ENCODE data around the gene WFDC1. TPM values are rescaled to one million over a fixed set of nuclear protein-coding genes. Genes with fewer than 3 reads are reported as not detected.
"Not testable (repeated sequence)": the region's sequence is repeated elsewhere in the genome, so short reads cannot be mapped to it uniquely, and the experiment has no call there.

The WFDC1 gene
- total RNA-seq, 1 donor from 2014 or later, result 2.0 TPM

DNA sequence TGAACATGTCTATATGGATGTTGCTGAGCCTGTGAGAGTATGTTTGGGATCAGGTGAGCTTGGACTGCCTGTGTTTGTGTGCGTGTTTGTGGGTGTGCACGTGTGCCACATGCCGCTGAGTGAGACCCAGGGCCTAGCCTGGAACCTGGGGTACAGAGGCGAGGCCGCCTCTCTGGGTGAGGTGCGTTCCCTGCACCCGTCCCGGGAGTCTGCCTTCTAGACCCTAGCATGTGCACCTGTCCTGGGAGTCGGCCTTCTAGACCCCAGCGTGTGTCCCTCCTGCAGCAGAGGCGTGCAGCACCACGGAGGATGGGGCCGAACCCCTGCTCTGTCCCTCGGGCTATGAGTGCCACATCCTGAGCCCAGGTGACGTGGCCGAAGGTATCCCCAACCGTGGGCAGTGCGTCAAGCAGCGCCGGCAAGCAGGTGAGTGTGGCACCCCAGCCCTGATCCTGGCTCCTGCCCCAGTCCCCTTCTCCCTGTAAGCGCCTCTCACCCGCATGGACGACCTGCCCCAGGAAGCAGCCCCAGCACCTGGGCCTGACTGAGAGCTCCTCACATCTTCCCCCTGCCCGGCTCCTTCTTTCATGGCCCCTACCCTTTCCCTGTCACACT, 24.6 kb downstream of the WFDC1 start:
- ATAC-seq (no peak), DNase-seq (no peak)
- intact Hi-C loops (cut with micrococcal nuclease), result no loop called here

- DNase-seq (no peak), ATAC-seq (no peak)
- intact Hi-C loops (cut with micrococcal nuclease), result no loop called here
Observed at GRCh38 chr16:84320511-84320910, 25.8 kb downstream of the WFDC1 start.

GRCh38 chr16:84321932-84322331, 27.3 kb downstream of the WFDC1 start:
- intact Hi-C loops (cut with micrococcal nuclease), result no loop called here
- ATAC-seq, result no peak

DNA sequence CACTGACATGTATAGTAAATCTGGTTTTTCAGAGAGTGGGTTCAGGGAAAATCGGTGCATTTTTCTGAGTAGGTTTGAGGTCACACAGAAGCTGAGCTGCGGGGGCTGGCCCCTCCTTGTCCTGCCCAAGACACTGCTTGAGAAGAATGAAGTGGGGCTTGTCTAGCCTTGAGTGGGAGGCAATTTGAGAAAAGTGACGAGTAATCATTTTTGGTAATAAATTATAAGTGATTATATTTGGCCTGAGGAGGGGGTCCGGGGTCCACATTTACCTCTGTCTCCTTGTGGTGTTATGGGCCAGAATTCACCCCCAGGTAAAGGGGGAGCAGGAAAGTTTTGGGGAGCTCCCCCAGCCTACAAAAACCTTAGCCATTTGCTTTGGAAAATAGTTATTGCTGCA, 28.1 kb downstream of the WFDC1 start:
- DNase-seq (no peak), ATAC-seq (no peak)
- intact Hi-C loops (cut with micrococcal nuclease), result no loop called here

More at GRCh38 chr16:84321932-84322331, 27.3 kb downstream of the WFDC1 start:
- no peak for DNase-seq

DNA sequence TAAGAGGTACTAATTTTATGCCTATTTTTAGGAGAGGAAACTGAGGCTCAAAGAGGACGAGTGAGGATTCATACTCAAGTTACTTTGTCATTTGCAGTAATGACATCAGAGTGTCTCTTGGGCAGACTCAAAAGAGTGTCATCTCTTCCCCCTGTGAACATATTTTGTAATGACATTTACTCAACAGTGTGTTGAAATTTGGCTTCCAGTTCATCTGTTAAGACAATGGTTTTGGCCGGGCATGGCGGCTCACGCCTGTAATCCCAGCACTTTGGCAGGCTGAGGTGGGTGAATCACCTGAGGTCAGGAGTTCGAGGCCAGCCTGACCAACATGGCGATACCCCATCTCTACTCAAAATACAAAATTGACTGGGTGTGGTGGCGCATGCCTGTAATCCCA, 28.9 kb downstream of the WFDC1 start:
- no peak for ATAC-seq
- no peak for DNase-seq
- intact Hi-C loops (cut with micrococcal nuclease), result no loop called here

DNA sequence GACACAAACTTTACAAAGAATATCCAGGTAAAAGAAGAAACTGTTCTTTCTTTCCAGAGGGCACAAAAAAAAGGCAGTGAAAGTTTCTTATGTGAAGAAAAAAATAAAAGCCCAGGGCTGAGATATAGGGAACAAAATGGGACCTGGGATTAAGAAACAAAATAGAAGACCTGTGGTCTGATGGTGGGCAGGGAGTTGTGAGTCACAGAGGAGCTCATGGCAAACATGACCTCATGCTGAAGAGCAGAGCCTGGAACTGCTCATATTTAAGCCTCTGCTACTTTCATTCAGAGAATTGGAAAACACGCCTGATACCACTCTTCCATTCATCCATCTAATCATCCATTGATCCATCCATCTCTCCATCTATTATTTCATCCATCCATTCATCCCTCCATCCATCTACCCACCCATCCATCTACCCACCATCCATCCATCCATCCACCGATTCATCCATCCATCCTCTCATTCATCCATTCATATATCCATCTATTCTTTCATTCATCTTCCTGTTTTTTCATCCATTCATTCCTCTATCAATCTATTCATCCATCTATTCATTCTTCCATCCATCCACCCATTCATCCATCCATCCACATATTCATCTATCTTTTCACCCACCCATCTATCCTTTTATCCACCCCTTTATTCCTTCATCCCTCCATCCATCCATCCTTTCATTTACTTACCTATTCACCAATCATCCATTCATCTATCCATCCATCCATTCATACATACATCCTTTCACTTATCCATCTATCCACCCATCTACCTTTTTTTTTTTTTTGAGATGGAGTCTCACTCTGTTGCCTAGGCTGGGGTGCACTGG, 30.0 kb downstream of the WFDC1 start:
- DNase-seq (no peak), ATAC-seq (no peak)
- intact Hi-C loops (cut with micrococcal nuclease), result no loop called here

- ATAC-seq (no peak), DNase-seq (no peak)
- intact Hi-C loops (cut with micrococcal nuclease), result no loop called here
Observed at GRCh38 chr16:84326545-84326944, 31.9 kb downstream of the WFDC1 start.

DNA sequence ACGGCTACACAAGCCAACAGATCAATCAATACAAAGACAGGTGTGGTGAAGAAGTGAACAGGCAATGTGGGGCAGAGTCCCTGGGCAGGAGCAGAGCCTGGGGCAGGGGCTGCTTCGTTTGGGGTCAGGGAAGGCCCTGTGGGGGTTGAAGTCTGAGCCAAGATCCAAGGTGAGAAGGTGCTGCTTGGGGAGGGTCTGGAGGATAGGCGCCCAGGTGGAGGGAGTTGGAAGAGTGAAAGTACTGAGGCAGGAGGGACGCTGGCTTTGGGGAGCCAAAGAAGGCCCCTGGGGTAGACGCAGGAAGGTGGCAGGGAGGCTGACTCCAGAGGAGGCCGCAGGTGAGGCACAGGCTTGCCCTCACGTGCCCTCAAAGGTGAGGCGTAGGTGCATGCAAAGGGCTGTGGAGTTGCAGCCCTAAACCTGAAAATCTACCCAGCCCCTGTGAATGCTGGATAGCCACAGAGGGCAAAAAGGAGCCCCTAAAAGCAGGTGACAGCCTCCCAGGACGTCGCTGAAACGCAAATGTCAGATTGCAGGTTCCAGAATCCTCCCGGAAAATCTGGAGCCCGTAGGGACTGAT, 33.3 kb downstream of the WFDC1 start:
- no peak for ATAC-seq
- DNase-seq, result no peak
- intact Hi-C loops (cut with micrococcal nuclease), result no loop called here

GRCh38 chr16:84329016-84329415, 34.3 kb downstream of the WFDC1 start:
- intact Hi-C loops (cut with micrococcal nuclease), result no loop called here
- DNase-seq (no peak), ATAC-seq (no peak)

DNA sequence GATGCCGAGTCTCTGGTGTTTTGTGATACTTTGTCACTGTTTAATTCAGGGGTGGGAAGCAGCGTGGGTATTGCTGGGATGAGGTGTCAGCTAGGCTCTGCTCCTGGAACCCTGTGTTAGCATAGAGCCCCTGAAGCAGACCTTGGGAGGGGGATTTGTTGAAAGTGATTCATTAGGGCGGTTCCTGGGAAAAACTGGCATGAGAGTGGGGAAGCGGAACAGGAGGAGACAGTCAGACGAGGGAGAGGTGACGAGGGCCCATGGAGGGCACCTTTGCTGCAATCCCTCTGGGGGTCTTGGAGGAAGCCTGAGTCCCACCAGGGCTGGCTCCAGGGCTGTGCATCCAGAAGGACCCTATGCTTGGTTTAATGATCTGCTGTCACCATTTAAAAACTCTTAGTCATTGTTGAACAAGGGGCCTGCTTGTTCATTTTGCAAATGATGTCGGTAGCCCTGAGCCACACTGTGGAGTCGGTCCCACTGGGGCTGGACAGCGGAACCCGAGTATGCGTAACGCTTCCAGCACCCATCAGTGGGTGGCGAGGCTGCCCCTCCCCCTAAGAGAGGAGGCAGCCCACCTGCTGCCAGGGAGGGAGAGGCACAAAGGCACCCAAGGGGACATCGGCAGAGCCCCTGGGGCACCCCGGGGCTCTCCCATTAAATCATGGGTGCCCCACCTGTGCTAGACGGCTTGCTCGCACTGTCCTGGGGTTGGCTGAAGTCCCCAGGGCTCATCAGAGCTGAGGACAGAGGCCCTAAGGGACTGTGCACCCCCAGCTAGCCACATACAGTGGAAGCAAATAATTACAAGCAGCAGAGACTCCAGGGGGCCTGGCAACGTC, 35.4 kb downstream of the WFDC1 start:
- no peak for DNase-seq
- intact Hi-C loops (cut with micrococcal nuclease), result no loop called here
- ATAC-seq, result no peak

DNA sequence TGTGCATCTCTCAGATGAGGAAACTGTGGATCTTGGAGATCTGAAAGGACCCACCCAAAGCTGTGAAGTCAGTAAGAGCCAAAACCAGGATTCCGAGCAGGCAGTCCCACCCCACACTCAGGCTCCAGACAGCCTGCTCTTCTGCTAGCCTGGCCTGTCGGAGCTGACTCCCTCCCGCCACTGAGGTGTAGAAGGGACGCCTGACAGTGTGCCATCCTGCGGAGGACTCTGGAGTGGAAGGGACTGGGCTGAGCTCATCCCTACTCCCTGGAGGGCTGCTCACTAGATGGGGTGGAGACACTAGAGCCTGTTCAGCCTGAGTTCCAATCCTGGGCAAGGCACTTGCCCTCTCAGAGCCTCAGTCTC, 36.0 kb downstream of the WFDC1 start:
- DNase-seq (no peak), ATAC-seq (no peak)
- intact Hi-C loops (cut with micrococcal nuclease), result no loop called here

DNA sequence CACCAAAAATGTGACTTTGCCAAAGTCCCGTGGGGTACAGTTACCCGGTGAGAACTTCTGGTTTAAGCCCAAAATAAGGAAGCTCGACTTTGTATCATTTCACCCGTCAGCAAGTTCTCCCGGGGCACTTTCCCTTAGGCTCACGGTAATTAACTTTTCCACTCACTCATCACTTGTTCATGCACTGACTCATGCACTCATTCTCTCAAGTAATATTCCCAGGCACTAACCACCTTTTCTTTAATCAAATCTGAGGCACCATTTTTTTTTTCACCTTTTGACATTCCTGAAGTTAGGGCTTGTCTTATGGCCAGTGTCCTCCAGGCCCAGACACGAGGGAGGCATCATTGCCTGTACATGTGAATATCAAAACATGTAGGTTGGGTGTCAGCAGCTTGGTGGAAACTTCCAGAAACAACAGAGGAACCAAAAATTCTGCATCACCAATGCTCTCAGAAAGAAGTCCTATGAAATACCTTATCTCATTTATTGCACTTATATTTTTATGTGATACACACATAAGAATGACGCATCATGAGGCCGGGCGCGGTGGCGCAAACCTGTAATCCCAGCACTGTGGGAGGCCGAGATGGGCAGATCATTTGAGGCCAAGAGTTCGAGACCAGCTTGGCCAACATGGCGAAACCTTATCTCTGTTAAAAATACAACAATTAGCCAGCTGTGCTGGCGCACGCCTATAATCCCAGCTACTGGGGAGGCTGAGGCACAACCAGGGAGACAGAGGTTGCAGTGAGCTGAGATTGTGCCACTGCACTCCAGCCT, 37.5 kb downstream of the WFDC1 start:
- DNase-seq (no peak), ATAC-seq (no peak)
- intact Hi-C loops (cut with micrococcal nuclease), result no loop called here

- no peak for DNase-seq
- peak; percentile 63 for ATAC-seq
- intact Hi-C loops (cut with micrococcal nuclease), result no loop called here
Observed at GRCh38 chr16:84332975-84333684, 38.5 kb downstream of the WFDC1 start.

- intact Hi-C loops (cut with micrococcal nuclease), result no loop called here
- DNase-seq (no peak), ATAC-seq (no peak)
Observed at GRCh38 chr16:84334058-84334457, 39.4 kb downstream of the WFDC1 start.

DNA sequence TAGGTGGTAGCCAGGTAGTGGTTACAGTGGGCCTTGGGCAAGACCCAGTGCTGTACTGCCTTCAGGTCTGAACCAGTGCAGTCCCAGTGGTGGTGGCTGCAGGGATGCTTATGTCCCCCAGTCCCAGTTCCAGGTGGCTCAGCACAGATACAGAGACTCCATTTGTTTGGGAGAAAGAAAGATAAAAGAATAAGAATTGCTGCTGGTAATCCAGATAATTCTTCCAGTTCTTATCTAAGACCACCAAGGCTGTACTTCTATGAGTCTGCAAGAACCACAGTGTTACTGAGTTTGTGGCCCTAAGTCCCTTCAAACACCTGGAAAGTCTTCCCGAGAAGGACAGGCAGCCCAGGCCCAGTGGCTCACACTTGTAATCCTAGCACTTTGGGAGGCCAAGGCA, 39.8 kb downstream of the WFDC1 start:
- intact Hi-C loops (cut with micrococcal nuclease), result no loop called here
- DNase-seq (no peak), ATAC-seq (no peak)

DNA sequence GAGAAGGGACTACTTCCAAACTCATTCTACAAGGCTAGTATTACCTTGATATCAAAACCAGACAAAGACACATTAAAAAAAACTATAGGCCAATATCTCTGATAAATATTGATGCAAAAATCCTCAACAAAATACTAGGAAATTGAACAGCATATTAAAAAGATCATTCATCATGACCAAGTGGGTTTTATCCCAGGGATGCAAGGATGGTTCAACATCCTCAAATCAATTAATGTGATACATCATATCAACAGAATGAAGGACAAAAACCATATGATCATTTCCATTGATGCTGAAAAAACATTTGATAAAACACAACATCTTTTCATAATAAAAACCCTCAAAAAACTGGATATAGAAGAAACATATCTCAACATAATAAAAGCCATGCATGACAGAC, 42.6 kb downstream of the WFDC1 start:
- intact Hi-C loops (cut with micrococcal nuclease), result not testable (repeated sequence)

GRCh38 chr16:84339311-84339710, 44.6 kb downstream of the WFDC1 start:
- intact Hi-C loops (cut with micrococcal nuclease), result no loop called here
- DNase-seq, result no peak
- peak; percentile 30 for ATAC-seq

More for the DNA sequence above, 42.6 kb downstream of the WFDC1 start:
- DNase-seq, ATAC-seq: not testable (repeated sequence)

- DNase-seq, result no peak
- intact Hi-C loops (cut with micrococcal nuclease), result no loop called here
- ATAC-seq, result no peak
Observed at GRCh38 chr16:84339766-84340165, 45.1 kb downstream of the WFDC1 start.
